DND-41 (cell line): ENCODE results near the gene BBC3.

Source experiments
- CTCF ChIP-seq: IDR thresholded peaks from 2 replicates; pipeline ENCODE4 v1.5.1; 2012; ENCODE audit warnings: borderline replicate concordance, low read length, moderate library complexity, mild to moderate bottlenecking; ENCODE audit not compliant: poor library complexity, severe bottlenecking; ENCODE audit errors: extremely low read depth
- EZH2 ChIP-seq: IDR thresholded peaks from 3 replicates; pipeline ENCODE4 v1.6.1; 2012; ENCODE audit warnings: borderline replicate concordance, low read depth, mild to moderate bottlenecking, moderate library complexity, low read length, inconsistent platforms; ENCODE audit not compliant: severe bottlenecking

- TF ChIP-seq CTCF, result no peak
- no peak for TF ChIP-seq EZH2
These were observed 27.4 kb upstream of the BBC3 start for GRCh38 chr19:47258434-47258833.
